Measurements from ENCODE around the gene TMEM144. TPM values are rescaled to one million over a fixed set of nuclear protein-coding genes. Genes with fewer than 3 reads are reported as not detected.
A peak's percentile ranks its signal among the peaks of the same experiment; 100 is the strongest.

The TMEM144 gene
- polyA plus RNA-seq (2013, experiment 1 of 2; ENCODE audit: insufficient read length): 0.45 TPM
- polyA plus RNA-seq (2013, experiment 2 of 2; ENCODE audit: insufficient read length): 0.42 TPM

- DNase-seq: peak; percentile 90
These were observed at the start of gene TMEM144 for GRCh38 chr4:158209825-158210807. Gene TMEM144 (plus strand): TSS chr4:158210486. CDS start chr4:158212668, 2,182 bp downstream.

- DNase-seq: peak; percentile 84
These were observed 48.5 kb upstream of the TMEM144 start for GRCh38 chr4:158161551-158162354.

GRCh38 chr4:158162631-158163030 lies 47.7 kb upstream of the TMEM144 start:
- DNase-seq: no peak

GRCh38 chr4:158163941-158164767 lies 46.1 kb upstream of the TMEM144 start:
- DNase-seq: no peak

GRCh38 chr4:158164768-158165213 lies 45.5 kb upstream of the TMEM144 start:
- DNase-seq: no peak

- no peak for DNase-seq
These were observed 43.6 kb upstream of the TMEM144 start for GRCh38 chr4:158166701-158167100.

- DNase-seq: no peak
These were observed 41.7 kb upstream of the TMEM144 start for GRCh38 chr4:158168606-158169005.

GRCh38 chr4:158169506-158169905 lies 40.8 kb upstream of the TMEM144 start:
- DNase-seq: no peak

- peak; percentile 9 for DNase-seq
These were observed 40.2 kb upstream of the TMEM144 start for GRCh38 chr4:158169931-158170690.

GRCh38 chr4:158170691-158171561 lies 39.4 kb upstream of the TMEM144 start:
- no peak for DNase-seq

GRCh38 chr4:158172261-158173258 lies 37.7 kb upstream of the TMEM144 start, which contains the start of gene GASK1B:
Gene GASK1B (minus strand): TSS chr4:158173025. CDS start chr4:158171375, 1,650 bp downstream.
- DNase-seq: peak; percentile 59

- DNase-seq: peak; percentile 55
These were observed 34.2 kb upstream of the TMEM144 start for GRCh38 chr4:158176108-158176507.

GRCh38 chr4:158176776-158177175 lies 33.5 kb upstream of the TMEM144 start:
- DNase-seq: no peak

GRCh38 chr4:158179465-158179864 lies 30.8 kb upstream of the TMEM144 start:
- DNase-seq: no peak

- no peak for DNase-seq
These were observed 28.4 kb upstream of the TMEM144 start for GRCh38 chr4:158181906-158182305.

- no peak for DNase-seq
These were observed 27.6 kb upstream of the TMEM144 start for GRCh38 chr4:158182736-158183135.

- DNase-seq: no peak
These were observed 23.5 kb upstream of the TMEM144 start for GRCh38 chr4:158186815-158187214.

- no peak for DNase-seq
These were observed 20.9 kb upstream of the TMEM144 start for GRCh38 chr4:158189422-158189821.

GRCh38 chr4:158190718-158191117 lies 19.6 kb upstream of the TMEM144 start:
- DNase-seq: no peak
